Transverse colon (tissue), 4 donors: ENCODE results near the gene TRPV3.

Experiments
- CTCF ChIP-seq, 5 experiments: fragments of 200-600 bp in 3 of 5; fragments of 450-650 bp in 2 of 5; sonication (generic) in 3 of 5; IDR thresholded peaks; 1 replicate in 2 of 5; 2 replicates in 3 of 5; pipeline ENCODE4 v1.5.1; 2016 to 2017; ENCODE audit warnings: antibody characterized with exemption in 5 of 5, inconsistent platforms in 3 of 5, mild to moderate bottlenecking in 2 of 5, moderate library complexity in 1 of 5
- POLR2AphosphoS5 ChIP-seq, 3 donors: sonication (generic); formaldehyde crosslinking; IDR thresholded peaks; one replicate each; pipeline ENCODE4 v1.6.1; 2016; ENCODE audit warnings: antibody characterized with exemption in 3 of 3

GRCh38 chr17:3594051-3594800 lies 36.6 kb upstream of the TRPV3 start:
- TF ChIP-seq CTCF (IDR thresholded peaks at IDR 0.05) (no peak), POLR2AphosphoS5 (IDR thresholded peaks at IDR 0.05) (no peak)
